Measurements from ENCODE around the gene KCNJ12. TPM values are rescaled to one million over a fixed set of nuclear protein-coding genes. Genes with fewer than 3 reads are reported as not detected.

Gene KCNJ12
- total RNA-seq, 1 experiment from 2014 or later: 5.8 TPM

DNA sequence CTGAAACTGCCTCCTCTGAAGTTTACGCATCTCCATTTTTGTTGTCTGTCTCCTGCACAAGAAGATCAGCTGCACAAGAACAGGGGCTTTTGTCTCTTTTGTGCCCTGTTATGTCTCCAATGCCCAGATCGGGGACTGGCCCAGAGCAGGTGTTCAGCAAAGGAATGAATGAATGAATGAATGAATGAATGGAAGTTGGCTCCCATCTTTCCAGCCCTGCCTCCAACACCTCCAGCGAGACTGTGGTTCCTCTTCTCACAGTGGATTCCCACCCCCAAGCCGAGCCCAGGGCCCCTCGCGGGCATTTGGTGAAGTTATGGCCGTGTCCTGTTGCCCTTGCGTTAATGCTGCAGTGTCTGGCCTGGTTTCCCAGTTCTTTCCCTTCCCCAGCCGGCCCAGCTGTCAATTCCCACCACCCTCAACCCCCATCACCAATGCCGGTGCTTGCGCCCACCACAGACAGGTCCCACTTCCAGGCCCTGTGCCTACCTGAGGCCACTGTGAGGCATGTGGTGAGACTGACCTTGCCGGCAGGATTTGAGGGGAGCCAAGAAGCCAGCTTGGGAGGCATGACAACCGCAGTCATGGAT is 21.3 kb upstream of the KCNJ12 start:
- H3K27ac ChIP-seq (ENCODE audit: low read depth, low read length): no peak overlapping the region
- ChIA-PET POLR2A (no interaction called here), CTCF (no interaction called here), RAD21 (ENCODE audit: low non-redundant PET in 1 of 2, low total read pairs in 2 of 2, uncharacterized antibody in 2 of 2, unreplicated experiment in 2 of 2) (no interaction called here)
- no peaks in the 10 kb centered on the region for H3K79me2 ChIP-seq (ENCODE audit: insufficient read depth, low read length)
- H3K4me1 ChIP-seq (ENCODE audit: control insufficient read depth in 1 of 2, insufficient read depth in 2 of 2, low read length in 2 of 2): peaks cover 10 to 17% of the 10 kb centered on the region in 2 experiments
- no peaks in the 10 kb centered on the region for H4K20me1 ChIP-seq (ENCODE audit: insufficient read depth)
- H3K27me3 ChIP-seq (ENCODE audit: insufficient read depth, low read length): no peaks in the 10 kb centered on the region
- no peak overlapping the region for H3K4me2 ChIP-seq (ENCODE audit: low read length)
- no peaks in the 10 kb centered on the region for H3K36me3 ChIP-seq (ENCODE audit: control insufficient read depth in 1 of 2, insufficient read depth in 2 of 2, low read length in 2 of 2)
- no peak overlapping the region for H3K9ac ChIP-seq (ENCODE audit: low read length)
- intact Hi-C loops (cut with micrococcal nuclease): no loop called here
- no peak for DNase-seq (ENCODE audit: low read depth, low spot score)
- H2AFZ ChIP-seq (ENCODE audit: low read depth, low read length, poor library complexity, severe bottlenecking): no peak overlapping the region
- no peaks in the 10 kb centered on the region for H3K9me3 ChIP-seq (ENCODE audit: control insufficient read depth in 1 of 2, insufficient read depth in 1 of 2, low read depth in 1 of 2, low read length in 2 of 2)
- H3K9me2 ChIP-seq (ENCODE audit: insufficient read depth): no peaks in the 10 kb centered on the region
- TF ChIP-seq ZNF274 (IDR thresholded peaks at IDR 0.05; ENCODE audit: low read depth, low read length) (no peak), CBX3 (IDR thresholded peaks at IDR 0.05; ENCODE audit: low read depth) (no peak), POLR2A (IDR thresholded peaks at IDR 0.05; ENCODE audit: borderline replicate concordance, extremely low read depth, insufficient read depth, insufficient read length) (no peak), YY1 (IDR thresholded peaks at IDR 0.05; ENCODE audit: extremely low read depth, insufficient replicate concordance, low read depth, low read length) (no peak)
- BruUV-seq (replicated peaks): no TSS peak
- no peak overlapping the region for H3K4me3 ChIP-seq (replicated peaks in 1 of 2; ENCODE audit: low read depth in 1 of 2, low read length in 2 of 2)
- no peak for ATAC-seq

DNA sequence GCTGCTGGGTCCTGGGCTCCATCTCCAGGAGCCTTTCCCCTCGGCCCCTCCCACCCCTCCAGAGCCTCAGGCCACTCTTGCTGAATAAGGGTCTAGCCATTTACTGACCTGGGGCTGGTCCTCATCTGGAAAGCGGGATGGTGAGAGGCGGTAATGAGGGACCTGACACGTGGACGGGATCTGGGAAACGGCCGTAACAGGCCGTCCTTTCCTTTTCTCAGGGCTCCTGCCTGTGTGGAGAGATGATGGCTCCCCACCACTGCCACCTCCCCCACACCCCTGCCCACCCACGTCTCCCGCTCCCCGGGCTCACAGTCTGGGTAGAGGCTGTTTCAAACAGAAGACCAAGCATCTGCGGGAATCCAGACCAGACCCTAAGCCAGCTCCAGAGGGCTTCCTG is 20.6 kb upstream of the KCNJ12 start:
- RAD21 ChIA-PET (ENCODE audit: low non-redundant PET in 1 of 2, low total read pairs in 2 of 2, uncharacterized antibody in 2 of 2, unreplicated experiment in 2 of 2): no interaction called here
- intact Hi-C loops (cut with micrococcal nuclease): no loop called here

More for the DNA sequence above, 20.6 kb upstream of the KCNJ12 start:
- H3K36me3 ChIP-seq (ENCODE audit: control insufficient read depth in 1 of 2, insufficient read depth in 2 of 2, low read length in 2 of 2): no peaks in the 10 kb centered on the region
- no peak for TF ChIP-seq FOSL1 (IDR thresholded peaks at IDR 0.05; ENCODE audit: low read depth)
- no peak for TF ChIP-seq CBX3 (IDR thresholded peaks at IDR 0.05; ENCODE audit: low read depth)
- TF ChIP-seq, protein P1, sequence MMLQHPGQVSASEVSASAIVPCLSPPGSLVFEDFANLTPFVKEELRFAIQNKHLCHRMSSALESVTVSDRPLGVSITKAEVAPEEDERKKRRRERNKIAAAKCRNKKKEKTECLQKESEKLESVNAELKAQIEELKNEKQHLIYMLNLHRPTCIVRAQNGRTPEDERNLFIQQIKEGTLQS (IDR thresholded peaks at IDR 0.05): no peak
- TF ChIP-seq JUND (IDR thresholded peaks at IDR 0.05): no peak
- no peak for TF ChIP-seq POLR2AphosphoS5 (IDR thresholded peaks at IDR 0.05; ENCODE audit: low read depth, low read length)
- TF ChIP-seq SIN3A (IDR thresholded peaks at IDR 0.05; ENCODE audit: low read depth): no peak
- TF ChIP-seq, protein P2, sequence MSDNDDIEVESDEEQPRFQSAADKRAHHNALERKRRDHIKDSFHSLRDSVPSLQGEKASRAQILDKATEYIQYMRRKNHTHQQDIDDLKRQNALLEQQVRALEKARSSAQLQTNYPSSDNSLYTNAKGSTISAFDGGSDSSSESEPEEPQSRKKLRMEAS (IDR thresholded peaks at IDR 0.05): no peak
- no peak for TF ChIP-seq EZH2 (IDR thresholded peaks at IDR 0.05)
- TF ChIP-seq CEBPB (IDR thresholded peaks at IDR 0.05; ENCODE audit: low read depth): no peak
- TF ChIP-seq ZFX (IDR thresholded peaks at IDR 0.05): no peak
- TF ChIP-seq, protein P3, sequence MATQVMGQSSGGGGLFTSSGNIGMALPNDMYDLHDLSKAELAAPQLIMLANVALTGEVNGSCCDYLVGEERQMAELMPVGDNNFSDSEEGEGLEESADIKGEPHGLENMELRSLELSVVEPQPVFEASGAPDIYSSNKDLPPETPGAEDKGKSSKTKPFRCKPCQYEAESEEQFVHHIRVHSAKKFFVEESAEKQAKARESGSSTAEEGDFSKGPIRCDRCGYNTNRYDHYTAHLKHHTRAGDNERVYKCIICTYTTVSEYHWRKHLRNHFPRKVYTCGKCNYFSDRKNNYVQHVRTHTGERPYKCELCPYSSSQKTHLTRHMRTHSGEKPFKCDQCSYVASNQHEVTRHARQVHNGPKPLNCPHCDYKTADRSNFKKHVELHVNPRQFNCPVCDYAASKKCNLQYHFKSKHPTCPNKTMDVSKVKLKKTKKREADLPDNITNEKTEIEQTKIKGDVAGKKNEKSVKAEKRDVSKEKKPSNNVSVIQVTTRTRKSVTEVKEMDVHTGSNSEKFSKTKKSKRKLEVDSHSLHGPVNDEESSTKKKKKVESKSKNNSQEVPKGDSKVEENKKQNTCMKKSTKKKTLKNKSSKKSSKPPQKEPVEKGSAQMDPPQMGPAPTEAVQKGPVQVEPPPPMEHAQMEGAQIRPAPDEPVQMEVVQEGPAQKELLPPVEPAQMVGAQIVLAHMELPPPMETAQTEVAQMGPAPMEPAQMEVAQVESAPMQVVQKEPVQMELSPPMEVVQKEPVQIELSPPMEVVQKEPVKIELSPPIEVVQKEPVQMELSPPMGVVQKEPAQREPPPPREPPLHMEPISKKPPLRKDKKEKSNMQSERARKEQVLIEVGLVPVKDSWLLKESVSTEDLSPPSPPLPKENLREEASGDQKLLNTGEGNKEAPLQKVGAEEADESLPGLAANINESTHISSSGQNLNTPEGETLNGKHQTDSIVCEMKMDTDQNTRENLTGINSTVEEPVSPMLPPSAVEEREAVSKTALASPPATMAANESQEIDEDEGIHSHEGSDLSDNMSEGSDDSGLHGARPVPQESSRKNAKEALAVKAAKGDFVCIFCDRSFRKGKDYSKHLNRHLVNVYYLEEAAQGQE (IDR thresholded peaks at IDR 0.05; ENCODE audit: low read depth): no peak
- TF ChIP-seq RAD21 (IDR thresholded peaks at IDR 0.05; ENCODE audit: low read depth): no peak
- TF ChIP-seq, protein P4, sequence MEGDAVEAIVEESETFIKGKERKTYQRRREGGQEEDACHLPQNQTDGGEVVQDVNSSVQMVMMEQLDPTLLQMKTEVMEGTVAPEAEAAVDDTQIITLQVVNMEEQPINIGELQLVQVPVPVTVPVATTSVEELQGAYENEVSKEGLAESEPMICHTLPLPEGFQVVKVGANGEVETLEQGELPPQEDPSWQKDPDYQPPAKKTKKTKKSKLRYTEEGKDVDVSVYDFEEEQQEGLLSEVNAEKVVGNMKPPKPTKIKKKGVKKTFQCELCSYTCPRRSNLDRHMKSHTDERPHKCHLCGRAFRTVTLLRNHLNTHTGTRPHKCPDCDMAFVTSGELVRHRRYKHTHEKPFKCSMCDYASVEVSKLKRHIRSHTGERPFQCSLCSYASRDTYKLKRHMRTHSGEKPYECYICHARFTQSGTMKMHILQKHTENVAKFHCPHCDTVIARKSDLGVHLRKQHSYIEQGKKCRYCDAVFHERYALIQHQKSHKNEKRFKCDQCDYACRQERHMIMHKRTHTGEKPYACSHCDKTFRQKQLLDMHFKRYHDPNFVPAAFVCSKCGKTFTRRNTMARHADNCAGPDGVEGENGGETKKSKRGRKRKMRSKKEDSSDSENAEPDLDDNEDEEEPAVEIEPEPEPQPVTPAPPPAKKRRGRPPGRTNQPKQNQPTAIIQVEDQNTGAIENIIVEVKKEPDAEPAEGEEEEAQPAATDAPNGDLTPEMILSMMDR (IDR thresholded peaks at IDR 0.05 in 2 of 3, conservative IDR thresholded peaks at IDR 0.05 in 1 of 3; ENCODE audit: borderline replicate concordance in 1 of 3, insufficient read depth in 1 of 3, low read depth in 2 of 3, low read length in 2 of 3): no peak
- no peak for TF ChIP-seq YY1 (IDR thresholded peaks at IDR 0.05; ENCODE audit: extremely low read depth, insufficient replicate concordance, low read depth, low read length)
- ATAC-seq: no peak
- no peaks in the 10 kb centered on the region for H3K9me3 ChIP-seq (ENCODE audit: control insufficient read depth in 1 of 2, insufficient read depth in 1 of 2, low read depth in 1 of 2, low read length in 2 of 2)
- no peaks in the 10 kb centered on the region for H4K20me1 ChIP-seq (ENCODE audit: insufficient read depth)
- ChIA-PET POLR2A (no interaction called here), CTCF (no interaction called here)
- H3K79me2 ChIP-seq (ENCODE audit: insufficient read depth, low read length): no peaks in the 10 kb centered on the region
- H3K27me3 ChIP-seq (ENCODE audit: insufficient read depth, low read length): no peaks in the 10 kb centered on the region
- no peak for DNase-seq (ENCODE audit: low read depth, low spot score)
- no peak overlapping the region for H3K27ac ChIP-seq (ENCODE audit: low read depth, low read length)
- no peak overlapping the region for H3K4me2 ChIP-seq (ENCODE audit: low read length)
- no peak overlapping the region for H2AFZ ChIP-seq (ENCODE audit: low read depth, low read length, poor library complexity, severe bottlenecking)
- H3K9me2 ChIP-seq (ENCODE audit: insufficient read depth): no peaks in the 10 kb centered on the region
- no peak overlapping the region for H3K4me3 ChIP-seq (replicated peaks in 1 of 2; ENCODE audit: low read depth in 1 of 2, low read length in 2 of 2)
- BruUV-seq (replicated peaks): no TSS peak
- H3K4me1 ChIP-seq (ENCODE audit: control insufficient read depth in 1 of 2, insufficient read depth in 2 of 2, low read length in 2 of 2): peaks cover 10 to 17% of the 10 kb centered on the region in 2 experiments
- no peak overlapping the region for H3K9ac ChIP-seq (ENCODE audit: low read length)

All from HCT116 (cell line).